GM19463 (cell line): ENCODE data around the gene LHPP.
"Not testable (repeated sequence)": the region's sequence is repeated elsewhere in the genome, so short reads cannot be mapped to it uniquely, and the experiment has no call there.

Experiments
- ATAC-seq: cut with Tn5 transposase; IDR thresholded peaks from one replicate; pipeline ENCODE4 v1.9.1; 2021; ENCODE audit warnings: mild to moderate bottlenecking, moderate library complexity; ENCODE audit not compliant: unreplicated experiment

The LHPP gene

DNA sequence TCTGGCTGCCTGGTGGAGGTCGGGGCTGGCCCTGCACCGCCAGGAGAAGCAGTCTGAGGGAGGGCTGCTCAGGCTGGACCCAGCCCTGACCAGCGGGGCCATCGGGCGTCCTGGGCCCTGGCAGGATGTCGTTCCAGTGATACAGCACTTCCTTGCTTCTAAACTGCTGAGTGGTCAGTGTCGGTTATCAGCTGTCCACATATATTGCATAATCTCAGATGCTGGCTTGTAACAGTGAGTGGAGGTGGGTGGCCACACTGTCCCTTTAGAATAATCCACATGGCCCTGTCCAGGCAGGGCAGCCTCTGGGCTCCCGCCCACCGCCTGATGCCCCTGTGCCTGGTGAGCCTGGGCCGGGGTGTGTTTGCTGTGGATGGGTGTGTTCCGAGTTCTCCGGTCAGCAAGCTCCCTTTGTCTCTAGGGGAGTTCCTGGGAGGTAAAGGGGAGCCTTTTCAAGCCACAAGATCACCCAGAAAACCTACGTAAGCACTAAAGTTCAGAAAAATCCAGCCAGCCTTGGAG lies 86.1 kb downstream of the LHPP start:
- no peak for ATAC-seq

DNA sequence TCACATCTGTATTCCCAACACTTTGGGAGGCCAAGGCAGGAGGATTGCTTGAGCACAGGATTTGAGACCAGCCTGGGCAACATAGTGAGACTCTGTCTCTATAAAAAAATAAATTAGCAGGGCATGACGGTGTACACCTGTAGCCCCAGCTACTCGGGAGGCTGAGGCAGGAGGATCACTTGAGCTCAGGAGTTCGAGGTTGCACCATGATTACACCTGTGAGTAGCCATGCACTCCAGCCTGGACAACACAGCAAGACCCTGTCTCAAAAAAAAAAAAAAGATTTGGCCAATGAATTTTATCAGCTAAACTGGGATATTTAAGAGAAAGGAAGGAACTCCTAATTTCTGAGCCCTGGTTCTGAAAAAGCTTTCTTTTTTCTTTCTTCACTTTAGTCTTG lies 87.5 kb downstream of the LHPP start:
- ATAC-seq = not testable (repeated sequence)

DNA sequence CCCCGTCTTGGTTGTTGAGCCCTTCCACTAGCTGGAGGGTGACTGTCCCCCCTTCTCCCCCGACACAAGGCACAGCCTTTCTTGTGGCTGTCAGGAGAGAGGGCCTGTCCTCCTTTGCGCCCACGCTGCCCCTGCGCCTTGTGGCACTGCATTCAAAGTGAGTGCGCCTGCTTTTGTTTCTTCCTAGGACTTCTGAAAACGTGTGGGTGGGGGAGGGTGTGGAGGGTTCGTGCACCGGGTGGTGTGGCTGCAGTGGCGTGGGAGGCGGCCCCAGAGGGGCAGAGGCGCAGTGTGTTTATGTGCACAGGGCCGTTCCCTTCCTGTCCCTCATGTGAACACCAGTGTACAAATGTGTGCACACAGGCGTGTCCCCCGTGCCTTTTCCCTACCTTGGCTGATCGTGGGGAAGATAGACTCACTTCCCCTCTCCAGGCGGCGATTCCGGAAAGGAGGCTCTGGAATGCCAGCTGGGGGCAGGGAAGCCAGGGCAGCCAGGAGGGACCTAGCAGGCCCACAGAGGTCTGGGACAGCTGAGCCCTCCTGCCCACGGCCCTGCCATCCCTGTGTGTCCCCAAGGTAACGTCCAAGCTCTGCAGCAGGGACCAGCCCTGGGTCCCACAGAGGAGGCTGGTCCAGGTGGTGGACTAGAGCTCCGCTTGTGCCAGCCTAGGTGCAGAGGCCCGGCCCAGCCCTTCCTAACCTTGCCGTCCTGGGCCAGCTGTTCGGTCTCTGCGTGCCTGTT lies 88.8 kb downstream of the LHPP start:
- ATAC-seq = no peak

DNA sequence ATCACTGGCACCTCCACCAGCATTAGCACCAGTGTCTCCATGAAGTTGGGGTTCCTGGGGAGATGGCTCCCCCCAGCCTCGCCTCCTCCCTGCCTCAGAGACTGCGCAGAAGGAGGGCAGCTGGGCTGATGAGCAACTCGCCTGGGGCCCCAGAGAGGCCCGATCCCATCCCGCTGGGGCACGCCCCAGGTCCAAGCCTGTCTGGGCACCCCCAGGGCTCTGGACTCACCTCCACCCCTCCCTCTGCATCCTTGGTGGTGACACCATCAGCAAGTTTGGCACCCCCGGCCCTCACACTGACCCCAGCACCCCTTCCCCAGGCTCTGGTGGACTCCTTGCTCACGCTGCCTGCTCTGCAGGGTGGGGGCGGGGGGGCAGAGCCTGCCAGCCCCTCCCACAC lies 89.5 kb downstream of the LHPP start:
- ATAC-seq = no peak

DNA sequence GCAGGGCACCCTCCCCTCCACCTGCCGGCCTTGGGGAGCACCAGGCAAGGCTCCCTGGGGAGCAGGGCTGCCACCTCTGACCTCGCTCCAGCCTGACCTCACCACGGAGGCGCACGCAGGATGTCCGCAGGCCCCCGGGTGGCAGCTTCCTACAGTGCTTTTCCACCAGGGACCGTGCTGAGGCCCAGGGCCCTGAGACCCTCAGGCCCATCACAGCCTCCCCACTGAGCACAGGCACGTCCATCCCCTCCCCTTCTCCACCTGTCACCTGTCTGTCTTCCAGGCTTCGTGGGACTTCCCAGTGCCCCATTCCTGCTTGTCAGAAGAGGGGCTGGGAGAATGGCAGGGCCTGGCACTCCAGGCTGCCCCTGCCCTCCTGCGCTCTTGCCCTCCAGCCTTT lies 90.1 kb downstream of the LHPP start:
- ATAC-seq = no peak

DNA sequence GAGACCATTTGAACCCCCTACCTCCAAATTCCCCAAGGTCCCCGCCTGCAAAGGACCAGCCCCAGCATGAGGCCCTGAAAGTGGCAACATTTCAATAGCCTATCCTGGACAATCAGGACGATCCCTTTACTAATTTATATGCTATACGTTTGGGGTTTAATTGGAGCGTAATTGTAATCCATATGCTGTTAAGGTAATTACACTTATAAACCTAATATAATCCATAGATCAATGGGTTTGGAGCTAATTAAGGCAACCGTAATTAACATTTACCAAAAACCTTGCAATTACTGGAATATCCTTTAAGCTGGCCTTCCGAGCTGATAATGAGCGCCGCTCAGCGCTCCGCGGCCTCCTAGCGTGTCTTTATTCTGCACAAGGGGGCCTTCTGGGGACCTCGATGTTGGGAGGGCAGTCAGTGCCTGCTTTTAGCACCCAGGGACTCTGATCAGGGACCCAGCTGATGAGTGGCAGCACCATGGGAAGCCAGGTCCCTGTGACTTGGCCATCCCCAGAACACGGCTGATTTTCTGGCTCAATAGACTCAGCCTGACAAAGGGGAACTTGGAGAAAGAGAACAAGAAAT lies 91.2 kb downstream of the LHPP start:
- no peak for ATAC-seq

DNA sequence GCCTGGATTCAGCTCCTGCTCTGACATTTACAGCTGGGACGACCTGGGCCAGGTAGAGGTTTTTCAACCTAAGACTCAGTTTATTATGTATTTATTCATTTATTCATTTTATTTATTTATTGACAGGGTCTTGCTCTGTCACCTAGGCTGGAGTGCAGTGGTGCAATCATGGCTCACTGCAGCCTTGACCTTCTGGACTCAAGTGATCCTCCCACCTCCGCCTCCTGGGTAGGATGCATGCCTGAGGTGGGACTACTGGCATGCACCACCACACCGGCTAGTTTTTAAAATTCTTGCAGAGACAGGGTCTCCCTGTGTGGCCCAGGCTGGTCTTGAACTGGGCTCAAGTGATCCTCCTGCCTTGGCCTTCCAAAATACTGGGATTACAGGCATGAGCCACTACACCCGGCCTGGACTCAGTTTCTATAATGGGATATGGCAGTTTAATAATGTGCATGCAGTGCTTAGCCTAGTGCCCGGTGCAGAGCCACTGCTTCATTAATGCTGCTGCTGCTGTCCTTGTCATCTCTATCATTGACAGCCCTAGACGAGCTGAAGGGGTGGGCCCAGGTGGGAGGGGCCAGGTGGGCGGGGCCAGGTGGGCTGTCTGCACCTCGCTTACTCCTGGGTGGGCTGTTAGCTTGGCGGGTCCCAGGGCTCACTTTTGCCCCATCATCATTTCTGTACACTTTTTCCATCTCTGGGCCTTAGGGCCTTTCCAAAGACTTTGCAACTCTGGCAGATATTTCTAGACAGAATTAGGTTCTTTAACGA lies 92.6 kb downstream of the LHPP start:
- ATAC-seq = no peak

DNA sequence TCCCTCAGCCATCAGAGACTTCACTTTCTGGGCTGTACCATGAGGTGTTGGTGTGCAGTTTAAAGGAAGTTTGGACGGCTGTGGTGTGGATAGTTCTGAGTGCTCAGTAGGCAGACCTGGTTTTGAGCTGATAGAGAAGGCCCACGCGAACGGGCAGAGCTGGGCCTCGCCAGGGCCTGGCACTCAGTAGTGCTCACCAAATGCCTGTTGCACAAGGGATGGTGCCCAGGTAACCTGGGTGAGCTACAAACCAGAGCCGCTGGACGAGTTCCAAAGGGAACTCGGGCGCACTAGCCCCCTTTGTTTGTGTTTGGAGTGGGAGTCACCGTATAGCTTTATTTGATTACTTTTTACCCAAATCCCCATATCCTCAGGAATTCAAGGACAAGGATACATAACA lies 95.5 kb downstream of the LHPP start:
- no peak for ATAC-seq

DNA sequence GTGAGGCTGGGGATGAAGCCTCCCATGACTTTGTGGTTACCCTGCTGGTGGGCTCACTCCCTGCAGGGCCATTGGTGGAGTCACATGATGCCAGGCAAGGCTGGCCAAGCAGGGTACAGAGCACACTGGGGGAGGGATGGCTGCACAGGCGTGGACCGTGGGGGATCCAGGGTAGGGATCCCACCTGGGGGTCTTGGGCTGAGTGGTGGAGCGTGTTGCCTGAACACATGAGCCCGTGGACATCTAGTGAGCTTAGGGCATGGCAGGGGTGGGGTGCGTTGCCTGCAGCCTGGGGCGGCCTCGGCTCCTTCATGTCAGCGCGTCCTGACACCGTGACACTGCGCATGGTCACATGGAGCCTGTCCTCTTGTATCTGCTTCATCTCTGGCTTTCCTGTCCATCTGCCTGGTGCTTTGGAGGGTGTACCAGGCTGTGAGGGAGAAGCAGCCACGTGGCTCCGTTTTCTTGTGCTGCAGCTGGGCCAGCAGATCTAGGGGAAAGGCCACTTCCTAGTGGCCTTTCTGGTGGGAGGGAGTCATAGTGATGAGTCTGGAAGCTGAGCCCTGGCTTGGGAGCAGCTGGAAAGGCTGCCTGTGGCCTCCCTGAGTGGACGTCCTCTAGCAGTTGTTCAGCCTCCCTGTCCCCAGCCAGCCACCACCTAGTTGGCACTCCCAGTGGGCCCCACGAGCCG lies 96.2 kb downstream of the LHPP start:
- ATAC-seq = no peak

DNA sequence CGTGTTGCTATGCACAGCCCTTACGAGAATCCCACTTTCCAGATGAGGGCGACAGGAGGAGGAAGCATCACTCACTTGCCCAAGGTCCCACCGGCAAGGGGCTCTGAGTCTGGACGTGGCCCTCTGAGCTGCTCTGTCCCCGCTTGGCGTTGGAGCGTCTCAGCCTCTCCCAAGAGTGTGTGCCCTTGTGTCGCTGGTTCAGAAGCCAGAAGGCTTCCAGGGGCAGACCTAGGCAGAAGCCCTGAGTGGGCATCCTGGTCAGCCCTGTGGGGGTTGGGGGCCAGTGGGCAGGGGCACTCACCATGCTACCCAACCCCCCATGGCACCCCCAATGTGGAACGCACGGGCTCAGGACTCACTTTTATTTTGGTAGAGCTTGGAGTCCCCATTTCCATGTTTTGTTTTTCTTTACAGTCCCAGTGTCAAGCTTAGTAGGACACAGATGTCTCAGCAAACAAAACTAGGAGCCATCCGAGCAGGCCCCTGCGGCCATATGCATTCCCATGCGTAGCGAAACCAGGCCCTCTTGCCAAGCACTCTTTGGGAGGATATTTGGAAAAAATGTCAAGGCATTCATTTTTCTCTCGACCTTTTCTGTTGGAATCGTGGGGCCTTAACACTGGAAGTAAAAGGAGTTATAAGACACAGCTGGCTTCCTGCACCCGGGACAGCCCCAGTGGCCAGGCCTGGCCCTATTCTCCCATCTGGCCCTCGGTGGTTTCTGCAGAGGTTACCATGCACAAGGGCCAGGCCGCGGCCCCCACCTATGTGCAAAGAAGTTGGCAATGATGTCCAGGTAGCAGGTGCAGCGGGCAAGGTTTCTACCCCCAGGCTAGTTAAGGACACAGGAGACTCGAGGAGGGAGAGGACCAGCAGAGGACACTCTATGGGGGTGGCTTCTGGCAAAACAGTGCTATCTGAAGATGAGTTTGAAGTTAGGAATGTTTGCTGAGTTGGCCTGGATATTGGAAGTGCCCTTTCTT lies 97.0 kb downstream of the LHPP start:
- no peak for ATAC-seq

DNA sequence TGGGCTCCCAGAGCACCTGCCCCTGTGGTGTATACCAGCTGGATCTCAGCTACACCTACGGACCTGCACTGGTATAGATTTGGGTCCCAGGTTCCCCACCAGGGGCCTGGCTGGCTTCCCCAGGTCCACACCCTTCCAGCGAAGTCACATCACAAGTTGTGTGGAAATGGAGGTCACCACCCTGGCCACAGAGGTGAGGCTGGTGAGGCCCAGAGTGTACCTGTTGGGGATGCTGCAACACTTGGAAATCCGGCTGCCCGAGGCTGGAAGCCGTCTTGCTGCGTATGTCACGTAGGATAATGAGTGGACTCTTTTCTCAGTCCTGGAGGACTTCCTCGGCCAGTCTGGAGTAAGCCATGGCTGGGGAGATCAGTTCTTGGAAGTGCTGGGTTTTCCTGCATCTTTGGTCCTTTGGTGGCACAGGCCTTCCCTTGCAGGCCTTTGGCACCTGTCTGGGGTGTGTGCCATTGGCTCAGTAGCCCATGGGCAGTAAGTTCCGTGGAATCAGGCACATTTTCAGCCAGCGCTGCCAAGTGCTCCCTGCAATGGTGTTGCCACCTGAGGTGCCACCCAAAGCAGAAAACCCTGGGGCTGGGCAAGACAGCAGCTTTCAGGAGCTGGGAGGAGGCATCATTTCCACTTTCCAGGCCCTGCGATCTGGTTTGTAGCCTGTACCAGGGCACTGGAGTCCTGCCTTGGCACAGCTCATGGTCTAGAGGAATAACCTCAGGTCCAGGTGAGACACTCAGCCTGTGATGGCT lies 97.9 kb downstream of the LHPP start:
- ATAC-seq = no peak

DNA sequence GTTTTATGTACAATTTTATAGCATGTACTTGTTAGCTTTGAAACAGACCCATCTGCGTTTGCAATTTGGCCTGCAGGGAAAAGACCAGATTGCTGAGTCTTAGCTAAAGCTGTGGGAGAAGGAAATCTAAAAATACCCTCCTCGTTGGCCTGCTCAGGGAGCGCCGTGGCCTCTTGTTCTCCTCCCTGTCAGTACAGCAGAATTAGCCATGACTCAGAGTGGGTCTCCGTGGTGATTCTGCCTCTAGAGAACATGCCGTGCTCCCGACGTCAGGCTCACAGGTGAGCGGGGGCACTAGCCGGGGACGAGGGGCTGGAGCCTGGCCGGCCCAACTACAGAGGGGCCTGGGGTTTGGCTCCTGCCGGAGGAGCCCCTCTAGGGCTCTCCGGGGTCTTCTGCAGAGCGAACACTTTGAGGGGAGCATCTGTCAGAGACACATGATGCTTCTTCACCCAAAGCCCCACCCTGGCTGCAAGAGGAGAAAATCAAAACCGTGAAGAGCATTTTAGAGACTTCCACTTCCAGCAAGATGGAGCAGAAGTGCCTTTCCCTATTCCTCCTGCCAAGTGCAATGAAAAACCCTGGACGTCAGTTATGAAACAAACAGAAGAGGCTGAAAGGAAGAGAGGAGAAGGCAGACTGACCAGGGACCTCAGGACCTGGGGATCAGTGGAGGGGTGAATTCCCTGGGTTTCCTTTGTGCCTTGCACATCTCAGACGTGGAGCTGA lies 98.9 kb downstream of the LHPP start:
- ATAC-seq = no peak

DNA sequence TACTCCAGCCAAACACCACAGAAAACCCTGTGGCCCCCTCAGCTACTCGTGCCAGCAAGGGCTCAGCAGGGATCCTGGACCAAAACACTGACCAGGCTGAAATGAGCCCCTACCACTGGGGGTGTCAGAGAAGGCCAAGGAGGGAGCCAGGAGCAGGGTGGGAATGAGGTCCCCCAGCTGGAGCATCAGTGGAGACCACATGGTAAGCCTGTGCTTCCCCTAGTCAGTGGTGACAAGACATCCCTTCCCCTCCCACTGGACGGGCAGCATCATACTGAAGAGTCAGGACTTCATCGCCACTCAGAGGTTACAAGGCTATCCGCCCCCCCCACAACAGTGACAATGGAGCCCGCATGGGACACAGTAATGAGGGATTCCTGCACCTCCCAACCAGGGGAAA lies 99.6 kb downstream of the LHPP start:
- ATAC-seq = no peak

DNA sequence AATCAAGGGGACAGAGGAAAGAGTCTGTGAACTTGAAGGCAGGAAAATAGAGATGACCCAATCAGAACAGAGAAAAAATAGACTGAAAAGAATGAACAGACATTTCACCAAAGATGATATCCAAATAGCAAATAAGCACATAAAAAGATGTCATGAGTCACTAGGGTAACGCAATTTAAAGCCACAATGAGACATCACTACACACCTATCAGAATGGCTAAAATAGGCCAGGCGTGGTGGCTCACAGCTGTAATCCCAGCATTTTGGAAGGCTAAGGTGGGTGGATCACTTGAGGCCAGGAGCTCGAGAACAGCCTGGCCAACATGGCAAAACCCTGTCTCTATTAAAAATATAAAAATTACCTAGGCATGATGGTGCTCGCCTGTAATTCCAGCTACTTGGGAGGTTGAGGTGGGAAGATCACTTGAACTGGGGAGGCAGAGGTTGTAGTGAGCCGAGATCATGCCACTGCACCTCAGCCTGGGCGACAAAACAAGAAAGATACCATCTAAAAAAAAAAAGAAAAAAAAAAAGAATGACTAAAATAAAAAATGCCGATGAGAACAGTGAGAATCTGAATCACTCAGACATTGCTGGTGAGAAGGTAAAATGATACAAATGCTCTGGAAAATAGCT lies 100.9 kb downstream of the LHPP start:
- no peak for ATAC-seq

DNA sequence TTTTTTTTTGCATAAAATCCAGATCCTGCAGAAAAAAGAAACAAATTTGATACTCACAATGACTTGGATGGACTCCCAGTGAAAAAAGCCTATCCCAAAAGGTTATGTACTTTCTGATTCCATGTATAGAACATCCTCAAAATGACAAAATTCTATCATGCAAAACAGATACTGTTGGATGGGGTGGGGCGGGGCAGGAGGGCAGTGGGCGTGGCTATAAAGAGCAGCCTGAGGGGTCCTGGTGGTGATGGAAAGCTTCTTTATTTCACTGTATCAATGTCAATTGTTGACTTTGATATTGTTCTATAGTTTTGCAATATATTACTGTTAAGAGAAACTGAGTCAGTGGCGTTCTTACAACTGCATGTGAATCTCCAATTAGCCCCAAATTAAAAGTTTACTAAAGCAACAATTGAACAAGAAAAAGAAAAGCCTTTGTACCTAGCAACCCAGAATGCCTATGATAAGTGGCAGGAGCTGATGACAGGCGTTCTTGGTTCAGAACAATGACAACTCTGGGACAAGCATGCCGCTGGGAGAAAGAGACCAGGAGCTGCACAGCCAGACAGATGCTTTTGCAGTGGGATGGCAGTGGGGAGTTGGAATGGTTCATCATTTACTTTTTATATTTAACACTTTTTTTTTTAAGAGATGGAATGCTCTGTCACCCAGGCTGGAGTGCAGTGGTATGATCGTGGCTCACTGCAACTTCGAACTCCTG lies 101.9 kb downstream of the LHPP start:
- no peak for ATAC-seq

DNA sequence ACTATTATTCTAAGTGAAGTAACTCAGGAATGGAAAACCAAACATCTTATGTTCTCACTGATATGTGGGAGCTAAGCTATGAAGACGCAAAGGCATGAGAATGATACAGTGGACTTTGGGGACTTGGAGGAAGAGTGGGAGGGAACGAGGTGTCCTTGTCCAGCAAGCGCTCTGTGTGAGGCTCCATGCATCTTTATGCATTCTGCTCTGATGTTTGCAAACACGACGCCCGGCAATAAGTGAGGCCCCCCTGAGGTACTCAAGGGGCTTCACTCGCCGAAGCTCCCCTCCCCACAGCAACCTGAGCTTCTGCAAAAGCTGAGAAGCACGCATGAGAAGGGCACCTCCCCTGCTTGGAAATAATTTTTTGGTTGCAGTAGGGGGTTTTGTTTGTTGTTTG lies 103.3 kb downstream of the LHPP start:
- ATAC-seq = no peak

DNA sequence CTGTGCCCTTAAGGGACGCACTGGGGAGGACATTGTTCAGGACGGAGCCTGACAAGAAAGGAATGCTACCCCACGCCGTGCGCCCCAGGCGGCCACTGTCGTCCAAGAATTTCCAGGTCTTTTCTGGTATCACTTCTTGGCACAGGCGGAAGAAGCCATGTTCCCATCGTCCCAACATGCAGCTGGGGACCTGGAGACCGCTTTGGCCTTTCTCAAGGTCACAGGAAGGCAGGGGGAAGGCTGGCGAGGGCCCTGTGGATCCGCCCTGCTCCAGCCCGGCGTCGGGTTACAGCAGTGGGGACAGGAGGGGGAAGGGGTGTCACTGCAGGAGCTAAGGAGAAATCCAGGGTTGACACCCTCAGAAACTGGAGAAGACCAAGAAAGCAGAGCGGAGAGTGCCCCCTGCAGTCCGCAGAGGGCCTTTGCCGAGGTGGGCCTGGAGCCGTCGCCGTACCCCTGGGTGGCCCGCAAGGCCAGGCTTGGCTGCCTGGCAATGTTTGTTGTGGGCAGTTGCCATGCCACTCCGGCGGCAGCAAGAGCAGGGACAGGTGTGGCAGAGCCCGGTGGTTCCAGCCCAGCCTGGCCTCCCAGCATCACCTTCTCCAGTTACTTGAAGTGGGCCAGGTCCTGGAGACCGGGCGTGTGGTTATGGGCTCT lies 104.1 kb downstream of the LHPP start:
- ATAC-seq = no peak
